HuH-7 (cell line): ENCODE data around the gene ZNF484.
"Not testable (repeated sequence)": the region's sequence is repeated elsewhere in the genome, so short reads cannot be mapped to it uniquely, and the experiment has no call there.

ENCODE experiments used
- DNase-seq: peaks from one replicate; pipeline ENCODE4 v3.0.0; 2011; ENCODE audit warnings: low spot score

ZNF484 gene

DNA sequence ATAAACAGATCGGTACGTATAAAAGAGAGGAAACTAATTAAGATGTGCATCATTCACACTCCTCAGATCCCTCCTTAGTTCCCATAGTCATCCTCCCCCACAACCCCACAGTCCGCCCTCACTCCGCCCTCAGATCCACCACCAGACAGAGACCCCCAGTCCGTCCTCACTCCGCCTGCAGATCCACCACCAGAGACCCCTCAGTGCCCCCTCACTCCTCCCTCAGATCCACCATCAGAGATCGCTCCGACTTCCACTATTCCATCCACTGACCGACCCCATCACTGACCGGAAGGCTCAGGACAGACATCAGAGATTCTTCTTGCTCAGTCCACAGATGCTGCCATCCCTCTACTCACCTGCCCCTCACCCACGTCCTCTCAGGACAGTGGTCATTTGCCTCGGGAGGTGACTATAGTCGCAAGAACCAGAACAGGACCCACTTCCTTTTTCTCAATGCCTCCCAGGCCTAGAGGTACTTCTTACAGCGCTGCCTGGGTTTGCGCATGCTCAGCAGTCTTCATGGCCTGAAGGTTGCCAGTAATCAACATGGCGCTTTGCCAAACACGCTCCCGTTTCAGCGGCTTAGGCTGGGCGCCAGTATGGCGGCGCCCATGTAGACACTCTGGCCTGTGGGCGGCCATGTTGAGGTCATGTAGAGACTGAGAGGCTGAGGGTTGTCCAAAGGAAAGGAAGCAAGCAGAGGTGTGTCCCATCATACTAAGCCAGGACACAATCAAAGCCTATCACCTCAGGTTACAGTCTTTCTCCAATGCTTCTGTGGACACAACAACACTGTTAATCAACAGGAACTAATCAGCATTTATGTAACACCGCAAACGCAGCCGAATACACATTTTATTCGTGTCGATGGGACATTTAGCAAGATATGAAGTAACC lies at the start of gene ZNF484:
ZNF484 (minus strand) TSS at position 508 of the 900 bp plus-strand sequence. CDS start 3,009 bp downstream, outside the sequence.
- DNase-seq = peak; percentile 62

DNA sequence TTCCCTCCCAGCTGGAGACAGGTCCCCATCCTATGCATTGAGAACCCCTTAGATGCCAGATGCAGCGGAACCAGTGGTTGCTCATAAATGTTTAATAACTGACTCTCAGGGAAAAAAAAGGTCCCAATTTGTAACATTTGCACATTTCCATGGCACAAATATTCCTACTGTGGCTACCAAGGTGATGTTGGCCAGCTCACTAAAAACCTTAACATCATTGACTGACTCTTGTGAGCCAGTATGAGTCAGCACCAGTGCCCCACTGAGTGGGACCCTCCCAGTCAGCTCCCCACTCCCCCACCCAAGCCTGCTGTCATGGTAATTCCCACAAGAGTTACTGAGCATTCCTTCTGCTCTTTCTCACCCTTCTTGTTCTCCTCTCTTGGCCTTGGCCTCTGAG lies 42.6 kb upstream of the ZNF484 start:
- DNase-seq = no peak

DNA sequence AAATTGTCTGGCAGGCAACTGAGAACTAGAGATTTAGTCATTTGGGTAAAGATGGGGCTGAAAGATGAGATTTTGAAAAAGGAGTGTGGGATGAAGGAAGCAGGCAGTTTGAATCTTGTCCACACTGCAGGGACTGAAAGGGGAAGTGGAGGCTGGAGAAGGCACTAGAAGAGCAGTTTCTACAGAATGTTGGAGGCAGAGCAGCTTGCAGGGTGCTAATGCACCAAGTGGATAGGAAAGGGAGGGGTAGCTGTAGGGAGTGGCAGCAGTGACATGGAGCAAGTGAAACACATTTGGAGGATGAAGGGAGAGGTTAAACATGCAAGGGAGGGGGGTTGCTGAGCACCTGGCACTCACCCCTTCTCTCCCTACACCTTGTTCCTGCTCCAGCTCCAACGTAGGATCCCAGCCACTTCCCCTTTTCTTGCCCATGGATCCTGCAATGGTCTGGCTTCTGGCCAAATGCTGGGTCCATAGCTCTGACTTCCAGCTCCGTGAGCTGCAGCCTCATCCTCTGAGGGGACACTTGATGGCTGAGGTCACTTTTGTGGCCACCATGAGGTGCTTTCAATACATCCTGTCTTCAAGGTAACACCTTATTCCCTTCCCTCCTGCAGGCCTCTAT lies 39.5 kb upstream of the ZNF484 start:
- no peak for DNase-seq

DNA sequence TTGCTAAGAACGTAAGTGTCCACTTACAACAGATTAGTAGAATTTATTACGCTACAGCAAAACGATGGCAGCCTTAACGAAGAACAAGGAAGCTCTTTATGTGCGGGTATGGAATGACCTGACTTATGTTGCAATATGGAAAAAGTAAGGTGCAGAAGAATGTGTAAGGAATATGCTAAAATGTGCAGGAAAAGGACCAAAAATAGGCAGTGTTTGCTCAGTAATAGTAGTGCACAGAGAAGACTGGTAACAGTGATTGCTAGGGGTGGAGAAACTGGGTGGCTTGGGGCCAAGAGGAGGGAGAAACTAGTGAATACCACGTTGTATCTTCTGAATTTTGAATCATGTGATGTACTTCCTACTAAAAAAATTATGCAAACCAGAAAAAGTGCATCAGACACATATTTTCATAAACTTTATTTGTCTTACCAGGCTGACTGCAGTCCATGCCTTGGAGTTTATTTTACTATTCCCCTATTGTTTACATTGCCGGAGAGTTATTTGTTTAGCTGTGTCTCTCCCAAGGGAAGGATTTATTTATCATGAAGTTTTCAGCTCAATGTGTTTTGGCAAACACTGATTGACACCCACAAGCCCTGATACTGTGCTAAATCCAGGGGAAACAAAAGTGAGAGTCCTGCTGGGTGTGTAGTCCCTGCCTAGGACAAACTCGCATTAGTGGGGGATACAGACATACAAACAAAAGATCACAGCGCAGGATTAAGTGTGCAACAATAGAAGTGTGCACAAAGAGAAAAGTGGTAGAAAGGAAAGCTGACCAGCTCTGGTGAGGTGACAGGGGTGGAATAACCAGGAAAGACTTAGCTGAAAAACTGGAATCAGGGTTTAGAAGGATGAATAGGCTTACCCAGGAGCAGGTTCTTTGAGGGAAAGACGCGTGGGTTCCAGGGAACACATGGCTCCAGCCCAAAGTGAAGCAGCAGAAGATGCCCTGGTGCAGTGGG lies 34.0 kb upstream of the ZNF484 start:
- peak; percentile 32 for DNase-seq

DNA sequence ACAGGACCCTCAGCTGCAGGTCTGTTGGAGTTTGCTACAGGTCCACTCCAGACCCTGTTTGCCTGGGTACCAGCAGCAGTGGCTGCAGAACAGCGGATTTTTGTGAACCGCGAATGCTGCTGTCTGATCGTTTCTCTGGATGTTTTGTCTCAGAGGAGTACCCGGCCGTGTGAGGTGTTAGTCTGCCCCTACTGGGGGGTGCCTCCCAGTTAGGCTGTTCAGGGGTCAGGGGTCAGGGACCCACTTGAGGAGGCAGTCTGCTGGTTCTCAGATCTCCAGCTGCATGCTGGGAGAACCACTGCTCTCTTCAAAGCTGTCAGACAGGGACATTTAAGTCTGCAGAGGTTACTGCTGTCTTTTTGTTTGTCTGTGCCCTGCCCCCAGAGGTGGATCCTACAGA lies 27.3 kb upstream of the ZNF484 start:
- not testable (repeated sequence) for DNase-seq

DNA sequence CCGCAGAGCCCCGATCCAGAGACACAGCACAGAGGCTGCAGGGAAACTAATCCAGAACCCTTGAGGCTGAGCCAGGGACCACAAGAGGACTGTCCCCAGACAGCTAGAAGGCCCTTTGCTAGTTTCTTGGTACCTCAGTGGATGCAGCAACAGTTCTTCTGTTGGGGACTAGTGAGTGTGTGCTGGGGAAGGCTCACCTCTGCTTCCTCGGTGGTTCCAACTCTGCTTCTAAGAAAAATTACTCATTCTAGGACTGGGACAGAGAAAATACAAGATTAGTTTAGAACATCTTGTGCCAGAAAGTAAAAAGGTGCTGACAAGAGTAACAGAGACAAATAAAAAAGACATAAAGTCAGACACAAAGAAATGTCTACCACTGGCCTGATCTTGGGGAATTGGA lies 19.5 kb upstream of the ZNF484 start:
- DNase-seq = no peak

DNA sequence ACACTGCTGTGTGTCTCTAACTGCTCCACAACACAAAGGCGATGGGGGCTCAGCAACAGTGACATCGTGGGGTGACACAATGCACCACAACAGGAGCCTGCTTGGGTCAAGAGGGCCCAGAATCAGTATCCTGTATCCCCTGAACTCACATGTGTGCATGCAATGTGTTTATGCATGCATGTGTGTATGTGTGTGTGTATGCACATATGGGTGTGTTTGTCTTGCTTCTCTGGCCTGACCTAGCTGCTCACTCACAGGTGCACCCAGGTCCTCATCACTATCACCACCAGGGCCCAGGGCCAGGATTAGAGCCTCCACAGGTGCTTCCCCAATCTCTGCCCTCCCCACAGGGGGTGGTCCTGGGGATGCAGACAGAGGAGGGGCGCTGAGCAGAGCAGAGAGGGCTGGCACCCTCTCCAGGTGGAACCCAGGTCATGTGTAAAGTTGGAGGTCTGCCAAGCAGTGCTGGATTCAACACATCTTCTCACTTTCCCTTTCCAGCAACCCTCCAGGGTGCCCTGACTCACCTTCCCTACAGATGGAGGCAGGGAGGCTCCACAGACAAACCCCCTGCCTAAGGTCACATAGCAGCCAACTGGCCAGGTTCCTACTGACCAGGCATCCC lies 18.1 kb upstream of the ZNF484 start:
- no peak for DNase-seq

DNA sequence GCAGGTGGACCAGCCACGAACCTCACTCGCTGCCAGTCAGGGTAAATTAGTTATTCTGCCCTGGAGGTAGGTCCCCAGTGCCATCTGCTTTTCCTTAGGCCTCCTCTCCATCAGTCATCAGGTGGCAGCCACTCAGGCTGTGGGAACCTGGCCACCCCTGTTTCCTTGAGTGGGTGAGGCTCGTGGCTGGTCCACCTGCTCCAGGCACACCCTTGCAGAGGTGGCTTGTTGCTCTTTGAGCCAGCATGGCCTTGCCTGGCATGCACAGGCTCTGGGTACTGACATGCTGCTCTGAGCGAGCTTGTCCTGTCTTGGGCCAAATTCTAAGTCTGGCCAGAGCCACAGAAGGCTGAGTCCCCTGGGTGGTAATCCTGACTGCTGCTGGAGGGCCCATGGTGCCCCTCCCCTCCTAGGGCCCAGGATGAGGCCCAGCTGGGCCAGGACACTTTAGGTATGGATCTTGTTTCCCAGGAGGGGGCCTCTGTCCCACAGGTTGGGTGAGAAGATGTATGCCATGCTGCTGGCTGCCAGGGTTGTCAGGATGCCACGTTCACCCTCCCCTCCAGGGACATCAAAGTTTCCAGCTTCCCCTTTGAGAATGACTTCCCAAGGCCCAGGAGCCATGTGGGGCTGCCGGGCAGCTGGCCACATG lies 17.0 kb upstream of the ZNF484 start:
- no peak for DNase-seq

DNA sequence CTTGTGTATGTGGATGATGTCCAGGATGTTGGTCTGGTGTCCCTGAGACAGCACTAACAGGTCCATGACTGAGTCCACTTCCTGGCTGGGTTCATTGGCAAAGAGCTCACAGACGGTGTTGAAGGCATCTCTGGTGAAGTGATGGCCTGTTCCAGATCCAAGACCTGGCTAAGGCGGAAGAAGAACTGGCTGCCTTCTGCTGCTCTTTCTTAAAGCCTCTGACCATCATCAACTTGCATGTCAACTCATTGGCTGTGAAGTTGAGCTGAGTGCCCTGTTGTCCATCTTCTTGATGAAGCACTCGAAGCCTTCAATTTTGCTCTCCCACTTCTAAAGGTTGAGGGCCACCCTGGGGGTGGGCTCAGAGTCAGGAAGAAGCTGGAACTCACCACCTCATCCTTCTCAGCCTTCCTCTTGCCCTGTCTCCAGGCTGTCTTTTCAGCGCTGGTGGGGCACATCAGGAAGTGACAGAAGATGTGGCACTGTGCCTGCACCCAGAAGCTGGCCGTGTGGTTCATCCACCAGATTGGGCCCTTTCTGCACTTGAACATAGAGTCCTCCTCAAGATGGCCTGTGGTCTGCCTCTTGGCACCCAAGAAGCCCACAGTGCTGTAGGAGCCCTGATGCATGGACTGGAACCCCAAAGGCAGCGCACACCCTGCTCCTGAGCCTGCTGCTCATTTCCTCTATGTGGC lies 16.2 kb upstream of the ZNF484 start:
- DNase-seq = not testable (repeated sequence)

DNA sequence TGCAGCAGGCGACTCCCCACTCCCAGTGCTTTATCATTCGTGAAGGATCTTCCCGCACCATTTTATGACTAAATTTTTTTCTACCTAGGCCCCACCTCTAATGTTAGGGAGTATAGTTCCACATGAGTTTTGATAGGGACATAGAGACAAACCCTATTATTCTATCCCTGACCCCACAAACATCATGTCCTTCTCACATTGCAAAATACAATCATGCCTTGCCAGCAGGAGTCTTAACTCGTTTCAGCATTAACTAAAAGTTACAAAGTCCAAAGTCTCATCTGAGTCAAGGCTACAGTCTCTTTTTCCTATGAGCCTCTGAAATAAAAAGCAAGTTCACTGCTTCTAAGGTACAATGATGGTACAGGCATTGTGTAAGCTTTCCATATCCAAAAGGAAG lies 14.4 kb upstream of the ZNF484 start:
- not testable (repeated sequence) for DNase-seq

DNA sequence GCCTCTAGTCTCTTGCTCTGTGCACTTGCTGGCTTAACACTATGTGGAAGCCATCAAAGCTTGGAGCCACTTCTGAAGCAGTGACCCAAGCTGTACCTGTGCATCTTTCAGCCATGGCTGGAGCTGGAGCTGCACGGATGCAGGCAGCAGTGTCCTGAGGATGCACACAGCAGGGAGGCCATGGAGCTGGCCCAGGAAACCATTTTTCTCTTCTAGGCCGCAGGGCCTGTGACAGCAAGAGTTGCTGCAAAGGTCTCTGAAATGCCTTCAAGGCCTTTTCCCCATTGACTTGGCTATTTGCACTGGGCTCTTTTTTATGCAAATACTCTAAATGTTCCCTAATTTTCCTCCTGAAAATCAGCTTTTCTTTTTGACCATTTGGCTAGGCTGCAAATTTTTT lies 12.9 kb upstream of the ZNF484 start:
- no peak for DNase-seq

DNA sequence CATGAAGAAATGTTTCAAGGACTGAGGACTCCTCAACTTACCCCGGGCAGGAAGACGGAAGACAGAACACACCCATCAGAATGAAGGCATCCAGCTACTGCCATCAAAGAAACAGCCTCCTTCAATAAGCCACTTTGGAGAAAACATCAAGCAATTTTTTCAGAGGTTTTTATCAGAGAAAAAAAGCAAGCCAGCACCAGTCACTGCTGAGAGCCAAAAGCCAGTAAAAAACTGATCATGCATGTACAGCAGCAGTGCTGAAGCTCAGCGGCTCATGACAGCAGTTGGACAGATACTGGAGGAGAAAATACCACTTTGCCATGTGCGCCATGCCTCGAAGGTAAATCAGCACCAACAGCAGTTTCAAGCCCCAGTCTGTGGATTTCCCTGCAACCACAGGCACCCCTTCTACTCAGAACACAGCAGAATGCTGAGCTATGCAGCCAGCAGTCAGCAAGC lies 10.1 kb upstream of the ZNF484 start:
- DNase-seq = no peak

DNA sequence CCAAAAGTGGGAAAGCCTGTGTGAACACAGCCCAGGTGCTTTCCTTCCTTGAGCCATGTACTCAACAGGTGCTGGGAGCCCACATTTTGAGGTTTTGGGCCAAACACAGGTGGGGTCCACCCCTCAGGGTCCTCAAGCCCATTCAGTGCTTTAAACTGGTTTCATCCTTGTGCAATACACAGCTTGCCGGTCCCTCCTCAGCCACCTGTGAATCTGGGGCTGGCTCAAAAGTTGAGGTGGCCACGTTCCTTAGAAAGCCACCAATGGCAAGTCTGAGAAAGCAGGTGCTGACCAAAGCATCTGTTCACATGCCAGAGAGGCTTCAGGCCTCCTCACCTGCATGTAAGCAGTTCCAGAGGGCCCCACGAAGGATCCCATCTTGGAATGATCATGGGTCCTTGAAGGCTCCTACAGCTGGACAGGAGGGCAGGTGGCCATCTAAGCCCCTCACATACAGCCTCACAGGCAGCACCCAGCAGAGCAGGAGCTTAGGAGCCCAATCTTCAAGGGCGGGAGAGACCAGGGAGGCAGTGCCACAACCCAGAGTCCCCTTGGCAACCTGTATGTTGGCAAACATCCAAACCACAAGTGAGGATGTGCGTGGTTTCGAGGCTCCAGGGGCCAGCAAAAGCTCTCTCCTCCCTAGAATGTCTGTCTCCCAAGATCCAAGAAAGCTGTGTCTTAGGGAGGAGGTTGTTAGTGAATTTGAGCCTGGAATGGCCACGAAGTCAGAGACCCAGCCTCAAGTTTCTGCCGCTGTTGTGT lies 9.2 kb upstream of the ZNF484 start:
- not testable (repeated sequence) for DNase-seq

DNA sequence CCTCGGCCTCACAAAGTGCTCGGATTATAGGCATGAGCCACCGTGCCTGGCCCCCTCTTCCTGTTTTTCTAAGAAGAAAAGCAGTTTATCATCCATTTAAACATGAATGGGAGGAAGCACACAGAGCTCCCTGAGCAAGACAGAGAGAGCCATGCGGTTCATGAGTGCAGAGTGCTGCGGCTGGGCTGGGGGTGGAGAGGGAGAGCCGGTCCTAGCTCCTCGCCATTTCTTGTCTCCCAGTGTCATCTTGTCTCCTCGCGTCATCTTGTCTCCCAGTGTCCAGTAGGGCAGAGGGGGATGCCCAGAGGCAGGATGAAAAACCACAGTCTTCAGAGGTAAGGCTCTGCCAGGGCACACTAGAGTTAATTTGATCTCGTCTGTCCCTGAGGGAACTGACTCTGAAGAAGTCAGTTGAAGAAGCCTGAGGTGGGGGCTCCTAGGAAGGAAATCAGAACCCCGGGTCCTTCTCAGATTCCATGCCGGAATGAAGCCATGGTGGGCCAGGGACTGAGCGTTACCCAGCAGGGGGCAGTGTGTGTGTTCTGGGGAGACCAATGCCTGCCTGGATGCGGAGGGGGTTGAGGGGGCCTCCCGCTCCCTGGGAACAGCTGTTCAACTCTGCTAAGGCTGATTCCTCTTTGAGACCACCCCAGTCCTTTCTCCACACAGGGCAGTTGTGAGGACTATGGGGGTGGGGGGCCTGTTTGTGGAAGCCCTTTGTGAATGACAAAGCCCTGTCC lies 6.0 kb upstream of the ZNF484 start:
- not testable (repeated sequence) for DNase-seq

DNA sequence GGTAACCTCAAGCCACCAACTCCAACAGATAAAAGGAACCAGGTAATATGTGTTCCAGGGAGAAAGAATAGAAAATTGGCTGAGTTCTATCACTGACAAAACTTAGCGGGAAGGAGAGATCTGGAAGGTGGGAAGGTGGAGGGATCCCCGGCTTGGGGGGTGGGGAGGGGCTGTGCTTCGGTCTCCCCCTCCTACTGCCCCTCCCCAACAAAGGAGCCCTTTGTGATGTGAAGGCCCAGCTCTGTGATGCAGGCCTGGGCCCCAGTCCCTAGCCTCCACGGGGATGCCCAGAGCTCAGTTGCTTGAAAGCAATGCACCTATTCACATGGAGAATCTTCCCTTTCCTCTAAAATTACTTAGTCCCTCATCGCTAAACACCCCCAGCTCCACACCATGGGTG lies 4.4 kb upstream of the ZNF484 start:
- no peak for DNase-seq

DNA sequence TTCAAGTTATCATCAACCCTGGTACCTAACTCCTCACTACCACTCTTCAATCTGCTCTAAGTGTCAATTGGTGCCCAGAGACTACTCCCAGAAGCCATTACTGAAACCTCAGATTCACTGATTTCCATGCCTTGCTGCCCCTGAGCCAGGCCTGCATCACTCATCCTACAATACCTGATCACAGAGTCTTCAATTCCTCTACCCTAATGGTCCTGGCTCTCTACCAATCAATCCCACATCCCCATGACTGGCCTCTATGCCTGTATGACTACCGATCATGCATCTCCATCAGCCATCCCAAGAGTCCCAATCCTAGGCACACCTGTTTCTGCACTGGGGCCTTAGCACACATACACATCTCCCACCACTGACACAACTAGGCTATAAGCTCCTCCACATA lies 2.5 kb downstream of the ZNF484 start:
- no peak for DNase-seq

DNA sequence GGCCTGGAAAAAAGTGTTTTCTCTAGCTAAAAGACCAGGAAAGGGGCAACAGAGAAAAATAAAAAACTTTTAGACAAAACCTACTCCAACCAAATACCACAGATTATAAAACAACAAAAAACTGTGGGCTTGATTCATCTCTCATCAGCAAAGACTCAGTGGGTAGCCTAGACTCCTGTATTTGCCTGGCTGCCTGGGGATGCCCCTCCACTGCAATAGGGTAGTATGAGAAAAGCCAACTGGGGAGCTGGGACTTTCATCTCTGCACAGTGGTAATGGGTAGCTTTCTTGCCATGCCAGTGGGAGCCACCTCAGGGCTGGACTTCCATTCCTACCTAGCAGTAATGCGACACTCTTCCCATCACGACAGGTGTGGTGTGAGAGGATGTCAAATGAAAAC lies 7.5 kb downstream of the ZNF484 start:
- DNase-seq = no peak

DNA sequence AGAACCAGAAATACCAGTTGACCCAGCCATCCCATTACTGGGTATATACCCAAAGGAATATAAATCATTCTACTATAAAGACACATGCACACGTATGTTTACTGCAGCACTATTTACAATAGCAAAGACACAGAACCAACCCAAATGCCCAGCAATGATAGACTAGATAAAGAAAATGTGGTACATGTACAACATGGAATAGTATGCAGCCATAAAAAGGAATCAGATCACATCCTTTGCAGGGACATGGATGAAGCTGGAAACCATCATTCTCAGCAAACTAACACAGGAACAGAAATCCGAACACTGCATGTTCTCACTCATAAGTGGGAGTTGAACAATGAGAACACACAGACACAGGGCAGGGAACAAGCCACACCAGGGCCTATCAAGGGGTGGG lies 11.2 kb downstream of the ZNF484 start:
- DNase-seq = not testable (repeated sequence)

DNA sequence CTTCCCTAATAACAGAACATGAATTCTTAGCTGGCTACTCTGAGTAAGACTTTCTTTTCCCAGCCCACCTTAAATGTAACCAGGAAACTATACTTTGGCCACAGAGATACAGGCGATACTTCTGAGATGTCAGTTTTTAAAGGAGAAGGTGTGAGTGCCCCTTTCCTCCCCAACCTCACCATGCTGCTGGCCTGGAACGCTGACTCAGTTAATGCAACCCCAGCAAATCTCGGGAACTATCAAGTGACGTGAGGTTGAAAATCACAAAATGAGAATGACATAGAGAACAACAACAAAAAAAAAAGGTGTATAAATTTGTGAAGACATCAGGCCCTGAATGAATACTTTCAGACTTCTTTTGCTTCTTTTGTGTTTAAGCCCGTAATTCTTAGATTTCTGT lies 13.7 kb downstream of the ZNF484 start:
- DNase-seq = no peak
